HG02763 (cell line): Measurements from ENCODE around the gene ASRGL1.
"Not testable (repeated sequence)": the region's sequence is repeated elsewhere in the genome, so short reads cannot be mapped to it uniquely, and the experiment has no call there.

ENCODE experiments used
- ATAC-seq: cut with Tn5 transposase; IDR thresholded peaks from one replicate; pipeline ENCODE4 v1.9.1; 2021; ENCODE audit warnings: mild to moderate bottlenecking, moderate library complexity; ENCODE audit not compliant: unreplicated experiment

ASRGL1 gene

DNA sequence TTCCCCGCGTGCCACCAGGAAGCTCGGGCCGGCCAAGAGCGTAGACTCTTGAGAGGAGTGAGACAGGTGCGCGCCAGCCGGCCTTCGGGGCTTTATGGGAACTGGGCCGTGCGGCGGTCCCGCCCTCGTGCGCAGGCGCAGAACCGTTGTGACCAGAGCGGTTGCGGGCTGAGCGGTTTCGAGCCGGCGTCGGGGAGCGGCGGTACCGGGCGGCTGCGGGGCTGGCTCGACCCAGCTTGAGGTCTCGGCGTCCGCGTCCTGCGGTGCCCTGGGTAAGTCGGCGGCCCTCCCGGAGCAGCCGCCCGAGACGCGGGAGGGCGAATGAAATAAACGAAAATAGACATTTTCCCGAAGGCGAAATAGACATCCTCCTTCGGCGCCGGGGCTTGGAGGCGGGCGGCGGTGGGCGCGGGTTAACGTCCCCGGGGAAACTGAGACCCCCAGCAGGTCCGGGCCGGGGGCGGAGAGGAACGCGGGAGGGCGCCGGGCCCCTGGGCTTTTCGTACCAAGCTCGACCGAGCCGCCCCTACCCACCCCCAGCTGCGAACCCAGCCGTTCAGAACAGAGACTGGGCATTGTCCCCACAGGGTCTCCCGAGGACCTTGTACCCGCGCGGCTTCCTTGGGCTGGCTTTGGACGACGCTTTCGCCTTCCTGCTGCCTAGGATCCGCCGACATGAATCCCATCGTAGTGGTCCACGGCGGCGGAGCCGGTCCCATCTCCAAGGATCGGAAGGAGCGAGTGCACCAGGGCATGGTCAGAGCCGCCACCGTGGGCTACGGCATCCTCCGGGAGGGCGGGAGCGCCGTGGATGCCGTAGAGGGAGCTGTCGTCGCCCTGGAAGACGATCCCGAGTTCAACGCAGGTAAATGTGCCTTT is at the start of gene ASRGL1:
TSS of gene ASRGL1 (plus strand) at position 146 of the 879 bp plus-strand sequence. CDS start at position 676, 530 bp downstream.
- no peak for ATAC-seq

DNA sequence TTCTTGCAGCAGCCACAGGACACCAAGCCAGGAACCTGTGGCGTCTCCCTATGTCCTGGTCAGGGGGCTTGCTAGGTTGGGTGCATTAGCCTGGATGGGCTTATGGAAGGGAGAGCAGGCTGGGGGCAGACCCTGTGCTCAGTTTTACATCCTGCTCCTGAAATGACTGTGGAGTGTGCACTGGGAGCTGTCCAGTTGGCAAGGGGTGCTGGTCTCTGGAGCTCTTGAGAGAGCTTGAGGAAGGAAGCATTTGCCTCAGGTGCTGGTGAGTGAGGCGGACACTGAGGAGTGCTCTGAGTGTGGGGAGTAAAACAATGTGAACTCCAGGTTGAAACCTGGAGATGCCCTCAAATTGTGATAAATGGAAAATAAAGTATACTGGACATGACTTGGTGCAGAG is 41.7 kb upstream of the ASRGL1 start:
- no peak for ATAC-seq

GRCh38 chr11:62298975-62299374 is 38.3 kb upstream of the ASRGL1 start, which contains the start of gene SCGB1D4:
TSS of gene SCGB1D4 (minus strand) at chr11:62299075. CDS start at chr11:62299010, 65 bp downstream.
- no peak for ATAC-seq

GRCh38 chr11:62306227-62306626 is 31.0 kb upstream of the ASRGL1 start:
- no peak for ATAC-seq

DNA sequence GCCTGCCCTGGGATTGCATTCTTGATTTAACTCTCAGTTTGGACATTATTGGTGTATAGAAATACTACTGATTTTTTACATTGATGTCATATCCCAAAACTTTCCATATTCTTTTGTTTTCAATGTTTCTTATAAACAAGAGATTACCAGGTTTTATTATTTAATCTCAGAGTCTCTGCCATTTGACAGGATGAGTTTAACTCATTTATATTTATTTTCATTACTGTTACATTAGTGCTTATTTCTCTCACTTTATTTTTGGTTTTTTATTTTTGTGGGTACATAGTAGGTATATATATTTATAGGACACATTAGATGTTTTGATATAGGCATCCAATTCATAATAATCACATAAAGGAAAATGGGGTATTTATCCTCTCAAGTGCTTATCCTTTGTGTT is 29.3 kb upstream of the ASRGL1 start:
- ATAC-seq, result no peak

DNA sequence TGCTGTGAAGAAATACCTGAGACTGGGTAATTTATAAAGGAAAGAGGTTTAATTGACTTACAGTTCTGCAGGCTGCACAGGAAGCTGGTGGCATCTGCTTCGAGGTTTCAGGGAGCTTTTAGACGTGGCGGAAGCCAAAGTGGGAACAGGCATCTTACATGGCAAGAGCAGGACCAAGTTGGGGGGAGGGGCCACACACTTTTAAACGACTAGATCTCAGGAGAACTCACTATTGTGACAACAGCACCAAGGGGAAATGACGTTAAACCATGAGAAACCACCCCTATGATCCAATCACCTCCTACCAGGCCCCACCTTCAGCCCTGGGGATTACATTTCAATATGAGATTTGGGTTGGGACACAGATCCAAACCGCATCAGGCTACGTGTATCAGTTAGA is 27.3 kb upstream of the ASRGL1 start:
- no peak for ATAC-seq

DNA sequence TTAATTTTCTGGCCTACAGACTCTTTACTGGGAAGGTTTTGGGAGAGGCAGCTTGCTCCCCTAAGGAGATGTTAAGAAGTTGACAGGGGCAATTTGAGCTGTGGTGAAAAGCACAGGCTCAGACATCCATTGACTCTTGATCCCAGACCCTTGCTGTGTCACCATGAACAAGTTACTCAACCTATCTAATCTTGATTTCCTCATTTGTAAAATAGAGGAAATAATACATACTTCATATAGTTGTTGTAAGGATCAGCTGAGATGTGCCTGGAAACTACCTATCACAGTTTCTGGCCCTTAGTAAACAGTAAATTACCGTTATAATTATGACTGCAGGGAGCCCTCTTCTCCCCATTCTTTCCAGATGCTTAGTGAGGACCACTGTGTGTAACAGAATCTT is 21.8 kb upstream of the ASRGL1 start:
- no peak for ATAC-seq

- no peak for ATAC-seq
Measured at GRCh38 chr11:62322524-62322923, 14.7 kb upstream of the ASRGL1 start.

GRCh38 chr11:62324731-62325556 is 12.3 kb upstream of the ASRGL1 start:
- no peak for ATAC-seq

GRCh38 chr11:62325781-62326180 is 11.5 kb upstream of the ASRGL1 start:
- not testable (repeated sequence) for ATAC-seq

- not testable (repeated sequence) for ATAC-seq
Measured at GRCh38 chr11:62326719-62327118, 10.5 kb upstream of the ASRGL1 start.

DNA sequence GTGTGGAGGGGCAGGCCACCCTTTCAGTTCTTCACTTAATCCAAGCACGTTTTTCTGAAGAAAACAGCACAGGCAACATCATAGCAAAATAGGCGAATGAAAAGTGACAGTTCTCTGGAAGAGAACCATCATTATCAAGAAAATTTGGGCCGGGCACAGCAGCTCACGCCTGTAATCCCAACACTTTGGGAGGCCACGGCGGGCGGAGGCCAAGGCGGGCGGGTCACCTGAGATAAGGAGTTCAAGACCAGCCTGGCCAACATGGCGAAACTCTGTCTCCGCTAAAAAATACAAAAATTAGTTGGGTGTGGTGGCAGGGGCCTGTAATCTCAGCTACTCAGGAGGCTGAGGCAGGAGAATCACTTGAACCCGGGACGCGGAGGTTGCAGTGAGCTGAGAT is 9.7 kb upstream of the ASRGL1 start:
- ATAC-seq, result not testable (repeated sequence)

GRCh38 chr11:62331264-62331663 is 6.0 kb upstream of the ASRGL1 start:
- ATAC-seq, result not testable (repeated sequence)

DNA sequence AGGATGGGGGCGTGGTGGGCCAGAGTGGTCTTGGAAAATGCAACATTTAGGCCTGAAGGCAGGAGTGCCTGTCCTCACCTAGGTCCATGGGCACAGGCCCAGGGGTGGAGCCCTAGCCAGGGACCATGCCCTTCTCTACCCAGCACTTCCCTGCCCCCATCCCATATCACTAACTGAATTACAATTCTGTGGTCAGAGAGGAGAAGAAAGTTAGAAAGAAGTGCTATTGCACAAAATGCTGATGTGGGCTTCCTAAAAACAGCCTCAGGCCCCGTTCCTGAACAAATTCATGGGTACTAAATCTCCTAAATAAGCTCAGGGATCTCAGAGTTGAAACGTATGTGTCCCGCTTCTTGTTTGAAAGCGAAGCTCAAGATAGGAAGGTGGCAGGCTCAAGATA is 3.5 kb upstream of the ASRGL1 start:
- ATAC-seq, result no peak

DNA sequence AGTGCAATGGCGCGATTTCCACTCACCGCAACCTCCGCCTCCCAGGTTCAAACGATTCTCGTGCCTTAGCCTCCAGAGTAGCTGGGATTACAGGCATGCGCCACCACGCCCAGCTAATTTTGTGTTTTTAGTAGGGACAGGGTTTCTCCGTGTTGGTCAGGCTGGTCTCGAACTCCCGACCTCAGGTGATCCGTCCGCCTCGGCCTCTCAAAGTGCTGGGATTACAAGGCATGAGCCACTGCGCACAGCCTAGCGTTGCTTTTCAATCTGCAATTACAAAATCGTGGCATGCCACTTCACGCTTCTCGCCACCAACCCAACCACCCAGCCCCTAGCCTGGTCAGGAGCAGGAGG is 322 bp upstream of the ASRGL1 start:
- ATAC-seq, result not testable (repeated sequence)

DNA sequence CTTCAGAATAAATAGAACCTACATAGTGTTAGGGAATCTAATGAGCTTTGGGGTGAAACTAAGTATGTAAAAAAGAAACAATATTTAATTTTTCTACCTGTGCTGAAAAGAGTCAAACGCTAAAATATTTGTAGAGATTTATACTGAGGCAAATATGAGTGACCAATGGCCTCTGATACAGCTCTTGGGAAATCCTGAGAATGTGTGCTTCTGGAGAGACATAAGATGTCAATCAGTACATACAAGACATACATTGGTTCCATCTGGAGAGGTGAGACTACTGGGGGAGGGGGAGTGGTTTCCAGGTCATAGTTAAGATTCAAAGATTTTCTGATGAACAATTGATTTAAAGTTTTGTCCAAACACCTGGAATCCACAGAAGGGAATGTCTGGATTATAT is 970 bp downstream of the ASRGL1 start:
- ATAC-seq, result no peak

DNA sequence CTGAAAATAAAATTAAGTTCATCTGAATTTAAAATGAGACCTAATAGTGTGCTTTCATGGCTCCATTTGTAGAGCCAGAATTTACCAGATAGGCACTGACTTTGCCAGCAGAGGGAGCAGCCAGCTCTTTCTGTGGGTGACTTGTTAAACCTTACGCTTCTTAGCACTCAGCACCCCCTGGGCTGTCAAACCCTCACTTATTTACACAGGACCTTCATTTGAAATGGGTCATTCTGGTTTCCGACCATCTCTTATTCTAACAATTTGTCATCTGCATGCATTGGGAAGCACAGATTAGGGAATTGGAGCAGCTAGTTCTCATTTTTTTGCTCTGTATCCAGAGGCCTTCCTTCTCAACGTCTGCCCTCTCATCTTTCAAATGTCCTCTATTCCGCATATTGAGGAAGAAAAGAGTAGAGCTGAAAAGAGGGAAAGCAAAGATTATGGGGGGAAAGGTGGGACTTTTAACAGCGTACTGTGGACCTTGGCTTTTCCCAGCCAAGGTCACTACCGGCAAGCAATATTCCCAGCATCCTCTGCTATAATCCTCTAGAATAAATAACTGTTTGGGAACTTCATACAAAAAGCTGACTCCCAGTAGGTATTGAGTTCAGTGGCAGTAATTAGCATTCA is 3.1 kb downstream of the ASRGL1 start:
- no peak for ATAC-seq

GRCh38 chr11:62341588-62341987 is 4.3 kb downstream of the ASRGL1 start:
- ATAC-seq, result no peak

GRCh38 chr11:62343646-62344190 is 6.5 kb downstream of the ASRGL1 start:
- not testable (repeated sequence) for ATAC-seq

DNA sequence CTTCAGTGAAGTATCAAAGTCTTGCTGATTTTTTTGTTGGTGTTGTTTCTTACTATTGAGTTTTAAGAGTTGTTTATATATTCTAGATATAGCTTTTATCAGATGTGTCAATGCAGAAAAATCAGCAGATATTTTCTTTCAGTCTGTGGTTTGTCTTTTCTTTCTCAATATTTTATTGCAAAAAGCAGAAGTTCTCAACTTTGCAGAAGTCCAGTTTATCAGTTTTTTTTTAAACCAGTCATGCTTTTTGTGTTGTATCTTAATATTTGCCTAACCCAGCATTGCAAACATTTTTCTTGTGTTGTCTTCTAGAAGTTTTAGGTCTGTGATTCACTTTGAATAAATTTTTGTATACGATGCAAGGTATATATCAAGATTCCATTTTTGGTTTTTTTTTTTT is 7.0 kb downstream of the ASRGL1 start:
- ATAC-seq, result no peak

GRCh38 chr11:62345861-62346260 is 8.6 kb downstream of the ASRGL1 start:
- no peak for ATAC-seq
